NOMO-1 treated with DMSO at 0.1 percent for 48 hours (cell line): ENCODE data around the gene TAC4.

ENCODE experiments used
- DNase-seq: peaks from one replicate; lab custom pipeline; 2025; ENCODE audit not compliant: unreplicated experiment; lab: John Stamatoyannopoulos, UW

Gene TAC4

DNA sequence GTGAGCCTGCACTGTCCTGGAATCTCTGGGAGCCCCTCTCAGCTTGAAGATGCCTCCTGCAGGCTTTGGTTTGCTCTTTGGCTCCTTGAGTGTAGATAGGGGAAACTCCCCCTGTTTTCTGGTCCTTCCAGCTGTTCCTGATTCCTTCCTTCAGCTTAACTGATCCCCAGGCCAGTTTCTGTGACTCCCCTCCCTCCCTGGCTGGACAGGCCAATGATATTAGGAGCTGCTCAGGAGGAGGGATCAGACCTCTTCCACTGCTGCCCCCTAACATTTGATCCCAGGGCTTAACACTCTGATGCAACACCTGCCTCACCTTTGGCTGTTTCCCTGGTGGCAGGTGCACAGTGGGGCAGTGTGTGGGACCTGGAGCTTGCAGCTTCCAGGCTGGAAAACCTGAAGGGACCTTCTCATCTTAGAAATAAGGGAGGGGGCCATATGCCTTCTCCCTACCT, at the start of gene TAC4:
Gene TAC4, minus strand, starts transcription at position 51 of the 455 bp plus-strand sequence. CDS start 52 bp downstream, outside the sequence.
- DNase-seq = no peak

GRCh38 chr17:49896860-49897259, 49.0 kb upstream of the TAC4 start:
- DNase-seq = no peak

DNA sequence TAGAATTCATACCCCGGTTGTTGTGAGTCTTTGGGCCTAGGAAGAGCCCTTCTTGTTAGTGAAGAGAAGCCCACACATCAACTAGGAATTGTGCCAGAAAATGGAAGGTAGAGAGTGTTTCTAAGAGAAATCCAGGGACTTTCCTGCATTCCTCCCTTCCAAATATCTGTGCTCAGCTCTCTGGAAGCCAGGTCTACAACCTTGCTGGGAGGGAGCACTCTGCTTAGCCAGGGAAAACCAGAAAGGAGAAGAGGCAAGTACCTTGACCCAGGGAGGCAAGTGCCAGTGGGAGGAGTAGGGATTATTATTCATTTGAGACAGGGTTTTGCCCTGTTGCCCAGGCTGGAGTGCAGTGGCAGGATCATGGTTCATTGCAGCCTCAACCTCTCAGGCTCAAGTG, 48.4 kb upstream of the TAC4 start:
- DNase-seq = no peak

- no peak for DNase-seq
Measured at GRCh38 chr17:49895812-49896211, 47.9 kb upstream of the TAC4 start.

DNA sequence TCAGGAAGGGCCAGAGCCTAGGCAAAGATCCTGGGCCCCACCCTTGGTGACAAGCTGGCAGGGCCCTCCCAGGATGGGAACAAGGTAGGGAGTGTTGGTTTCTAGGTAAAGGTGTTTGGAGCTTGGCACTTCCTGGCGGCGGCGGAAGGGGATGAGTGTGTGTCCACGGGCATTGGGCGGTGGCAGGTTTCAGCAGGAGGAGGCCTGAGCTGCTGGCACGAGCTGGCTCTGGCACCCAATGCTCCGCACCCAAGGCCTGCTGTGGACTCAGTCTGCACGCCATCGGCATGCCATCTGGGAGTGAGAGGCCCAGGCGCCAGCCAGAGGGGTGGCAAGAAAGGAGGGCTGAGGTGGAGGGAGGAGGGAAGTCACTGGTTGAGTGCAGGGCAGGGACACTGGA, 46.9 kb upstream of the TAC4 start:
- no peak for DNase-seq

- no peak for DNase-seq
Measured at GRCh38 chr17:49891694-49892389, 44.0 kb upstream of the TAC4 start.

DNA sequence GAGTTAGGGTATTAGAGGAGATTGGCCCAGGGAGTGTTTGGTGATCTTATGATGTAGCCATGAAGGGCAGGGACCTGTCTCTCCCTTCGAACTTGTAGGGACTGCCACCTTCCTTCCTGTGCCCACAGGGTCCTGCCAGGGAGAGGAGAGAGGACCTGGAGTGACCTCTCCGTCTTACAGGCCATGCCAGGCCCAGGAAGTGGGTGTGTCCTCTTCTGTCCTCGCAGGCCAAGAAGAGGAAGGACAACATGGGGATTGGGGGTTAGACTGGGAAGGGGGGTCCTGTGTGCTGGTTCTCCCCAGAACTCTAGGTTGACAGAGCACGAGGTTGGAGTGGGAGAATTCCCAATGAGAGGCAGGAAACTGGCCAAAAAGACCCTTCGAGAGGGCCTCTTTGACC, 43.4 kb upstream of the TAC4 start:
- no peak for DNase-seq

- no peak for DNase-seq
Measured at GRCh38 chr17:49890852-49891251, 43.0 kb upstream of the TAC4 start.

GRCh38 chr17:49890077-49890821, 42.4 kb upstream of the TAC4 start:
- no peak for DNase-seq

GRCh38 chr17:49889500-49889899, 41.6 kb upstream of the TAC4 start:
- no peak for DNase-seq

GRCh38 chr17:49887744-49888360, 40.0 kb upstream of the TAC4 start:
- DNase-seq = no peak

DNA sequence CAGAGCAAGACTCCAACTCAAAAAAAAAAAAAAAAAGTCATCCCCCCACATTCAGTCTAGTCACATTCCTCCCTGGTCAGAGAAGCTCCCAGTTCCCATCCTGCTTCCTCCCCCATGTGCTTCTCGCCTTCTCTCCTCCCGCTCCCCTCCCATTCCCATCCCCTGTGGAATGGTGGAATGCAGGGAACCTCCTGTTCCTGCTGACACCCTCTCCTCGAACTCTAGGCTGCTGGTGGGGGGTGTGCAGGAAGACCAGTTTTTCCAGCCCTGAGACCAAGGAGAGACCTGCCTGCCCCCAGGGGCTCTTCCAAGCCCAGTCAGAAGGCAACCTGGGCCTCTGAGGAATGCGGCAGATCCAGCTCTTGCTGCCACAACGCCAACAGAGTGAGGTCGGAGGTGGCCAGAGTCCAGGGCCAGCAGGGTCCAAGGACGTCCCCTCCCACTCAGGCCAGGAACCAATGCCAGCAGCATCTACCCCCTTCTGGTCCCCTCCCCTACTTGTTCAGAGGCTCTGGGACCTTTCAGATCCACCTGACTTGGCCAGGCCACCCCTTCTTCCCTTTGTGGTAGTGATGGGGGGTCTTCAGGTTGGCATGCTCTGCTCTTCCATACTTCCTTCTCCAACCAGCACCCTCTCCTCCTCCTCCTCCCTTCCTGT, 39.3 kb upstream of the TAC4 start:
- no peak for DNase-seq

DNA sequence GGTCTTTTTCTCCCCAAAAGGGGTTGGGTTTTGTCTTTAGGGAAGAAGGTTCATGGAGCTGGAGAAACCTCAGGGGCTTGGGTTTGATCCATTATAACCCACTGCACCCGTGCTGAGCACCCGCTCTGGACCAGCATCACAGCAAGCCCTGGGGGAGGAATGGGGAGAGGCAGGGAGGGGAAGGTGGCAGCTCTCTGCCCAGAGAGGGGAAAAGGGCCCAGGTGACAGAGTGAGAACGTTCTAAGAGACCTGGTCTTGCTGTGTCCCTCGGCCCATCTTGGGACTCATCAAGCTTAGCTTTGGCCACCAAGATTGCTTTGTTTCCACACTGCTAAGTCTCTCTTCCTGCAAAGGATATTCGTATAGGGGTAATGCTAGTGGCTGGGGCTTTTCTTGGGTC, 38.2 kb upstream of the TAC4 start:
- DNase-seq = no peak

GRCh38 chr17:49882434-49882833, 34.6 kb upstream of the TAC4 start:
- no peak for DNase-seq

GRCh38 chr17:49881054-49881402, 33.2 kb upstream of the TAC4 start:
- DNase-seq = no peak

DNA sequence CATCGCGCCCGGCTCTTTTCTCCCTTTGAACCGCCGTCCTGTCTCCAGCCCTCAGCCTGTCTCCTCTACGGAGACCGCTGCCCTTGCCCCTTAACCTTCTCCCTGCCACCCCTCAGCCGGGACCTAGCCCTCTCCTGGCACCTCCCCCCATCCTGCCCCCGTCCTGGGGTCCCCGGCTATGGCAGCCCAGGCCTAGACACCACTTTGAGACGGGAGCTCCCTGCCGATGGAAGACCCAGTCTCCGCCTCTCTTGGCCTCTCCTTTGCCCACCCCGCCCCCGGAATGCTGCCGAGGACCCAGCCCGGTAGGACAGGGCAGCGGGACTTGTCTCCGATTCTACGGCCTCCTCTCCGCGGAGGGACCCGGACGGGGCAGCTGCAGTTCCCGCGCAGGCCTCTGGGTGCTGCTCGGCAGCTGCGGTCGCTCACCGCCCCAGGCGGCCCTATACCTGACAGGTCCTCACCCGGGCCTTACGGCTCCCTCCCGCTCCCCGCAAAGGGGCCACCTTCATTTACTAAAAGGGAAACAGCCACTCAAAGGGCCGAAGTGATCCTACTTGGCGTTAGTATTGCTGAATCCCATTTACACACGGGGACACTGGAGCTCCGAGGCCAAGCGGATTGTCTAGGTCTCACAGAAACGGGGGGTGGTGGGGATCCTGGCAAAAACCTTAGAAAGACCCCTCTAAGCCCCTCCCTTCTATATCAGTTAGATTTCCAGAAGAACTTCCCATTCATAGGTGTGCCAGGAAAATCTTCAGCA, 32.6 kb upstream of the TAC4 start:
- peak; percentile 45 for DNase-seq

DNA sequence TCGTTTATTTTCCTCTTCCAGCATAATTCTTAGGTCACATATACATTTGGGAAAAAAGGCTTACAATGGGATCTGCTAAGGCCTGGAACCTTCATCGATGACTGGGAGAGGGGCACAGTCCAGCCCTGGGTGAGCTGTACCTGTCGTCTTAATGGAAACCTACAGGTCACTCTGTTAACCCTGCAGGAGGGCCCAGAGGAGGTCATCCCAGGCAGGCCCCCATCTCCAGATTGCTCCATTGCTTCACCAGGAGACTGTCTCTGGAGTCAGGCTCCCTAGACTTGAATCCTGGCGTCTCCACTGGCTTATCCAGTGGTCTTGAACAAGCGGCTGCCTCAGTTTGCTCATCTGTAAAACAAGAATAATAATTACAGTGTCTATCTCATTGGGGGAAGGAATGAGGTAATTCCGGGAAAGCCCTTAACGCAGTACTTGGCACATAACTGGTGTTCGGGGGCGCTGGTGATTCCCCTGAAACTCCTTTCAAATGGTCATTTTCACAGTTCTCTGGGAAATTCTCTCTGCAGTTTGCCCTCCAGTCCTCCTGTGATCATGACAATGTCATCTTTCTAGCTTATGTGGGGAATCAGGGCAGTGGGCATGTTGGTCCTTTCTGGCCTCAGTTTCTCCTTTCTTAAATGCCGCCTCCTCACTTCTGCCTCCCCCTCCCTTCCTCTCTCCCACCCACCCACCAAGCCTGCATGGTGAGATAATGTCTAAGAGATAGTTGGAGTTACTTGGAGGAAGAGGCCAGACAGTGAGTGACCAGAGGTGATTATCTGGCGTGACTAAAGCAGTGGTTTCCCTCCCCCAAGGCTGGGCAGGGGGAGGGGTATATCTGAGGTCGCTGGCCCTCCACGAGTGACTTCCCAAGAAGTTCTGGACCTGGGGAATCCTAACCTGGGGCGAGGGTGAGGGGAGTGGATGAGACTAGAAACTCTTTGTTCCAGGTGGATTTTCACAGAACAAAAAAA, 31.3 kb upstream of the TAC4 start:
- DNase-seq = no peak

DNA sequence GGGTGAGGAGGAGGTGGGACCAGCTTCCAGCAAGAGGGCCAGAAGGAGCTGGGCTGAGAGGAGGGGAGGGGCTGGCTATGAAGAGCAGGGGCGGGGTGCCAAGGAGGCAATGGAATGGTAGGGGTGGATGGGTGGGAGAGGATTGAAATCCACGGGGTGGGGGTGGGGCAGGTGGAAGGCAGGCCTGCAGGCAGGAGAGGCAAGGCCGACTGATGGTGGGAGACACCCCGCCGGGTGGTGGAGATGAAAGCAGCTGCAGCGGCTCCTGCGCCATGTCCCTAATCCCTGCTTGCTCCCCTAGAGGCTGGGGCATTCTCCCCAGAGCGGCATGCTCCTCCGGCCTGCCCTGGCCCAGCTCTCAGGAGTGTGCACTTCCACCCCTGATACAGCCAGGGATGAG, 27.8 kb upstream of the TAC4 start:
- DNase-seq = no peak

- no peak for DNase-seq
Measured at GRCh38 chr17:49874911-49875310, 27.0 kb upstream of the TAC4 start.

- no peak for DNase-seq
Measured at GRCh38 chr17:49873926-49874325, 26.1 kb upstream of the TAC4 start.
